ENCODE data around the gene ERICH3. TPM values are rescaled to one million over a fixed set of nuclear protein-coding genes. Genes with fewer than 3 reads are reported as not detected.

The ERICH3 gene
- total and polyA plus RNA-seq, 4 donors: 3.0 to 20.7 (median 11.2) TPM

- Histone ChIP-seq H3K36me3 (ENCODE audit: control insufficient read depth in 4 of 4, insufficient read depth in 4 of 4, low read length in 4 of 4) (no peaks in the 10 kb centered on the region), H3K9me3 (ENCODE audit: control insufficient read depth in 4 of 4, insufficient read depth in 3 of 4, low read length in 3 of 4) (no peaks in the 10 kb centered on the region), H3K4me1 (ENCODE audit: control insufficient read depth in 5 of 5, insufficient read depth in 5 of 5, low read length in 5 of 5) (no peaks in the 10 kb centered on the region), H3K9ac (ENCODE audit: insufficient read depth in 1 of 2, low read length in 2 of 2) (no peak overlapping the region), H3K27ac (ENCODE audit: low read depth in 1 of 2, low read length in 1 of 2) (no peak overlapping the region), H3K4me3 (no peak overlapping the region), H3K27me3 (ENCODE audit: control insufficient read depth in 3 of 3, insufficient read depth in 3 of 3, low read length in 2 of 3) (no peaks in the 10 kb centered on the region)
- ATAC-seq (ENCODE audit: insufficient read depth, low FRiP score): no peak
- DNase-seq: no peak
- no peak for TF ChIP-seq CTCF (IDR thresholded peaks at IDR 0.05; ENCODE audit: control extremely low read depth, extremely low read depth)
- 78 to 80% methylated on average over 2 of the region's 2 CpGs for WGBS, 2 donors
Observed at GRCh38 chr1:74578101-74578500, 95.5 kb downstream of the ERICH3 start.

- H3K9me3 ChIP-seq (ENCODE audit: control insufficient read depth in 4 of 4, insufficient read depth in 3 of 4, low read length in 3 of 4): no peaks in the 10 kb centered on the region
- no peak overlapping the region for H3K4me3 ChIP-seq
- H3K36me3 ChIP-seq (ENCODE audit: control insufficient read depth in 4 of 4, insufficient read depth in 4 of 4, low read length in 4 of 4): no peaks in the 10 kb centered on the region
- no peaks in the 10 kb centered on the region for H3K4me1 ChIP-seq (ENCODE audit: control insufficient read depth in 5 of 5, insufficient read depth in 5 of 5, low read length in 5 of 5)
- no peaks in the 10 kb centered on the region for H3K27me3 ChIP-seq (ENCODE audit: control insufficient read depth in 3 of 3, insufficient read depth in 3 of 3, low read length in 2 of 3)
- TF ChIP-seq CTCF (IDR thresholded peaks at IDR 0.05; ENCODE audit: control extremely low read depth, extremely low read depth): no peak
- no peak overlapping the region for H3K27ac ChIP-seq (ENCODE audit: low read depth in 1 of 2, low read length in 1 of 2)
- no peak overlapping the region for H3K9ac ChIP-seq (ENCODE audit: insufficient read depth in 1 of 2, low read length in 2 of 2)
- no peak for ATAC-seq (ENCODE audit: insufficient read depth, low FRiP score)
- 75 to 92% methylated on average over 6 of the region's 6 CpGs for WGBS, 2 donors
- DNase-seq: no peak
Observed at GRCh38 chr1:74571891-74572290, 101.7 kb downstream of the ERICH3 start.

- no peak for TF ChIP-seq CTCF (IDR thresholded peaks at IDR 0.05; ENCODE audit: control extremely low read depth, extremely low read depth)
- 38 to 43% methylated on average over 8 of the region's 8 CpGs for WGBS, 2 donors
- Histone ChIP-seq H3K27me3 (ENCODE audit: control insufficient read depth in 3 of 3, insufficient read depth in 3 of 3, low read length in 2 of 3) (no peaks in the 10 kb centered on the region), H3K36me3 (ENCODE audit: control insufficient read depth in 4 of 4, insufficient read depth in 4 of 4, low read length in 4 of 4) (no peaks in the 10 kb centered on the region), H3K27ac (ENCODE audit: low read depth in 1 of 2, low read length in 1 of 2) (no peak overlapping the region), H3K9ac (ENCODE audit: insufficient read depth in 1 of 2, low read length in 2 of 2) (no peak overlapping the region), H3K4me1 (ENCODE audit: control insufficient read depth in 5 of 5, insufficient read depth in 5 of 5, low read length in 5 of 5) (no peaks in the 10 kb centered on the region), H3K9me3 (ENCODE audit: control insufficient read depth in 4 of 4, insufficient read depth in 3 of 4, low read length in 3 of 4) (no peaks in the 10 kb centered on the region), H3K4me3 (no peak overlapping the region)
- DNase-seq (no peak), ATAC-seq (ENCODE audit: insufficient read depth, low FRiP score) (no peak)
Observed at GRCh38 chr1:74571493-74571800, 102.1 kb downstream of the ERICH3 start.

- H3K27me3 ChIP-seq (ENCODE audit: control insufficient read depth in 3 of 3, insufficient read depth in 3 of 3, low read length in 2 of 3): no peaks in the 10 kb centered on the region
- no peaks in the 10 kb centered on the region for H3K36me3 ChIP-seq (ENCODE audit: control insufficient read depth in 4 of 4, insufficient read depth in 4 of 4, low read length in 4 of 4)
- no peak for TF ChIP-seq CTCF (IDR thresholded peaks at IDR 0.05; ENCODE audit: control extremely low read depth, extremely low read depth)
- no peak overlapping the region for H3K27ac ChIP-seq (ENCODE audit: low read depth in 1 of 2, low read length in 1 of 2)
- H3K9ac ChIP-seq (ENCODE audit: insufficient read depth in 1 of 2, low read length in 2 of 2): no peak overlapping the region
- WGBS, 2 donors: 36 to 42% methylated on average over 14 of the region's 14 CpGs
- DNase-seq (no peak), ATAC-seq (ENCODE audit: insufficient read depth, low FRiP score) (no peak)
- no peaks in the 10 kb centered on the region for H3K9me3 ChIP-seq (ENCODE audit: control insufficient read depth in 4 of 4, insufficient read depth in 3 of 4, low read length in 3 of 4)
- no peak overlapping the region for H3K4me3 ChIP-seq
- H3K4me1 ChIP-seq (ENCODE audit: control insufficient read depth in 5 of 5, insufficient read depth in 5 of 5, low read length in 5 of 5): no peaks in the 10 kb centered on the region
Observed at GRCh38 chr1:74570797-74571492, 102.6 kb downstream of the ERICH3 start.
